IMR-90 (cell line): ENCODE data around the gene CNOT2. TPM values are rescaled to one million over a fixed set of nuclear protein-coding genes. Genes with fewer than 3 reads are reported as not detected.

Experiments
- ATAC-seq: fragments of 200-7000 bp; cut with Tn5 transposase; 2 replicates; pipeline ENCODE4 v1.9.1; 2020; ENCODE audit warnings: low read depth, mild to moderate bottlenecking, moderate library complexity
- BruUV-seq: library from RNA; stranded (reverse); fragments of 400-500 nt; replicated peaks from 2 replicates; lab custom pipeline; 2021; lab: Mats Ljungman, UMichigan
- CTCF ChIA-PET: fragments of 300-600 bp; formaldehyde crosslinking; extraction: SDS; loops from one replicate; lab custom pipeline; 2021; ENCODE audit warnings: antibody characterized with exemption; lab: Yijun Ruan, JAX
- POLR2A ChIA-PET: fragments of 300-600 bp; sonication (Branson Sonifier 250); formaldehyde crosslinking; loops from one replicate; lab custom pipeline; 2022; ENCODE audit warnings: antibody characterized with exemption; ENCODE audit not compliant: unreplicated experiment; lab: Charles Lee
- DNase-seq: peaks from one replicate; pipeline ENCODE4 v3.0.0; 2013
- H2AFZ ChIP-seq: replicated peaks from 2 replicates; pipeline ENCODE3; 2013; ENCODE audit warnings: low read length, mild to moderate bottlenecking; ENCODE audit not compliant: poor library complexity
- H2AK5ac ChIP-seq: 2 replicates; pipeline ENCODE4 v1.6.1; 2013; ENCODE audit warnings: low read depth, low read length, inconsistent platforms
- H2AK9ac ChIP-seq: replicated peaks from 2 replicates; pipeline ENCODE3; 2013; ENCODE audit warnings: mild to moderate bottlenecking, low read depth, low read length, moderate library complexity; ENCODE audit not compliant: poor library complexity
- H2BK120ac ChIP-seq: 2 replicates; pipeline ENCODE4 v1.6.1; 2013; ENCODE audit warnings: low read depth, low read length, inconsistent platforms
- H2BK15ac ChIP-seq: 3 replicates; pipeline ENCODE4 v1.6.1; 2013; ENCODE audit warnings: low read depth, low read length, inconsistent platforms
- H2BK20ac ChIP-seq: 2 replicates; pipeline ENCODE4 v1.6.1; 2013; ENCODE audit warnings: low read depth, mild to moderate bottlenecking, inconsistent platforms, low read length, moderate library complexity
- H2BK5ac ChIP-seq: 2 replicates; pipeline ENCODE4 v1.6.1; 2013; ENCODE audit warnings: mild to moderate bottlenecking, low read depth, low read length, inconsistent platforms; ENCODE audit not compliant: poor library complexity, severe bottlenecking
- H3K14ac ChIP-seq: replicated peaks from 2 replicates; pipeline ENCODE4 v1.6.1; 2013; ENCODE audit warnings: low read depth, low read length, inconsistent platforms
- H3K18ac ChIP-seq: 2 replicates; pipeline ENCODE4 v1.6.1; 2013; ENCODE audit warnings: low read depth, low read length, control low read depth
- H3K23ac ChIP-seq: 2 replicates; pipeline ENCODE4 v1.6.1; 2013; ENCODE audit warnings: low read depth, low read length, inconsistent platforms
- H3K27ac ChIP-seq: 2 replicates; pipeline ENCODE4 v1.5.1; 2013; ENCODE audit warnings: mild to moderate bottlenecking, control low read depth, low read length; ENCODE audit not compliant: insufficient read depth
- H3K27me3 ChIP-seq: 2 replicates; pipeline ENCODE4 v1.6.1; 2013; ENCODE audit warnings: low read length; ENCODE audit not compliant: control insufficient read depth, insufficient read depth
- H3K36me3 ChIP-seq: 2 replicates; pipeline ENCODE4 v1.6.1; 2013; ENCODE audit warnings: low read length, mixed read lengths; ENCODE audit not compliant: control insufficient read depth, insufficient read depth
- H3K4ac ChIP-seq: 2 replicates; pipeline ENCODE4 v1.6.1; 2013; ENCODE audit warnings: low read depth, low read length, inconsistent platforms
- H3K4me1 ChIP-seq: 2 replicates; pipeline ENCODE4 v1.6.1; 2013; ENCODE audit warnings: low read length, mixed read lengths; ENCODE audit not compliant: control insufficient read depth, insufficient read depth
- H3K4me2 ChIP-seq: 2 replicates; pipeline ENCODE4 v1.6.1; 2013; ENCODE audit warnings: low read depth, mild to moderate bottlenecking, control low read depth, low read length, moderate library complexity
- H3K4me3 ChIP-seq: 2 replicates; pipeline ENCODE4 v1.5.1; 2013; ENCODE audit warnings: low read depth, mild to moderate bottlenecking, control low read depth, low read length, moderate library complexity; ENCODE audit not compliant: insufficient read depth
- H3K56ac ChIP-seq: 2 replicates; pipeline ENCODE4 v1.6.1; 2013; ENCODE audit warnings: low read length, inconsistent platforms; ENCODE audit not compliant: insufficient read depth; ENCODE audit errors: extremely low read depth
- H3K79me1 ChIP-seq, 2 experiments: 2 replicates each; pipeline ENCODE4 v1.6.1; 2013; ENCODE audit warnings: low read length in 2 of 2, inconsistent platforms in 1 of 2, low read depth in 1 of 2
- H3K9ac ChIP-seq: 2 replicates; pipeline ENCODE4 v1.6.1; 2013; ENCODE audit warnings: low read depth, low read length, control low read depth
- H3K9me1 ChIP-seq: 2 replicates; pipeline ENCODE4 v1.6.1; 2013; ENCODE audit warnings: low read length, inconsistent platforms; ENCODE audit not compliant: insufficient read depth
- H3K9me3 ChIP-seq: 2 replicates; pipeline ENCODE4 v1.6.1; 2013; ENCODE audit warnings: low read length; ENCODE audit not compliant: control insufficient read depth, insufficient read depth
- H4K20me1 ChIP-seq: 2 replicates; pipeline ENCODE4 v1.6.1; 2013; ENCODE audit warnings: low read length, inconsistent platforms; ENCODE audit not compliant: insufficient read depth
- H4K5ac ChIP-seq: 2 replicates; pipeline ENCODE4 v1.6.1; 2013; ENCODE audit warnings: mild to moderate bottlenecking, low read depth, low read length, control low read depth
- H4K8ac ChIP-seq, 2 experiments: 2 replicates each; pipeline ENCODE4 v1.6.1; 2013; ENCODE audit warnings: low read depth in 2 of 2, low read length in 2 of 2, control low read depth in 1 of 2, inconsistent platforms in 1 of 2
- H4K91ac ChIP-seq: 2 replicates; pipeline ENCODE4 v1.6.1; 2013; ENCODE audit warnings: low read depth, low read length, inconsistent platforms; ENCODE audit not compliant: insufficient read depth
- BHLHE40 ChIP-seq: fragments of 150-350 bp; IDR thresholded peaks from 2 replicates; pipeline ENCODE4 v1.6.1; 2016; ENCODE audit warnings: mild to moderate bottlenecking, low read depth, low read length
- CEBPB ChIP-seq: IDR thresholded peaks from 2 replicates; pipeline ENCODE4 v1.6.1; 2012; ENCODE audit warnings: low read depth, low read length, improper control_type of control experiment
- CHD1 ChIP-seq: IDR thresholded peaks from 2 replicates; pipeline ENCODE4 v1.6.1; 2012; ENCODE audit warnings: low read depth, low read length, improper control_type of control experiment
- CTCF ChIP-seq: conservative IDR thresholded peaks from 2 replicates; pipeline ENCODE4 v1.5.1; 2012; ENCODE audit warnings: mild to moderate bottlenecking, low read depth, low read length, improper control_type of control experiment
- ELK1 ChIP-seq: fragments of 150-350 bp; IDR thresholded peaks from 2 replicates; pipeline ENCODE4 v1.6.1; 2016; ENCODE audit warnings: low read depth, mild to moderate bottlenecking, low read length, moderate library complexity, borderline replicate concordance
- FOS ChIP-seq: fragments of 150-350 bp; IDR thresholded peaks from 2 replicates; pipeline ENCODE4 v1.6.1; 2016; ENCODE audit warnings: low read depth, low read length
- MAFK ChIP-seq: IDR thresholded peaks from 2 replicates; pipeline ENCODE4 v1.6.1; 2012; ENCODE audit warnings: low read depth, low read length, improper control_type of control experiment
- MAZ ChIP-seq: IDR thresholded peaks from 2 replicates; pipeline ENCODE4 v1.6.1; 2012; ENCODE audit warnings: low read depth, mild to moderate bottlenecking, low read length, improper control_type of control experiment, moderate library complexity, borderline replicate concordance
- MXI1 ChIP-seq: IDR thresholded peaks from 2 replicates; pipeline ENCODE4 v1.6.1; 2012; ENCODE audit warnings: low read depth, mild to moderate bottlenecking, low read length, moderate library complexity, borderline replicate concordance
- NFE2L2 ChIP-seq: fragments of 150-350 bp; IDR thresholded peaks from 2 replicates; pipeline ENCODE4 v1.6.1; 2016; ENCODE audit warnings: low read depth, mild to moderate bottlenecking, low read length
- POLR2A ChIP-seq: IDR thresholded peaks from 2 replicates; pipeline ENCODE4 v1.6.1; 2012; ENCODE audit warnings: mild to moderate bottlenecking, low read depth, low read length
- RAD21 ChIP-seq: IDR thresholded peaks from 2 replicates; pipeline ENCODE4 v1.6.1; 2012; ENCODE audit warnings: low read length, improper control_type of control experiment
- RCOR1 ChIP-seq: IDR thresholded peaks from 2 replicates; pipeline ENCODE4 v1.6.1; 2012; ENCODE audit warnings: mild to moderate bottlenecking, low read length, improper control_type of control experiment; ENCODE audit not compliant: insufficient replicate concordance
- RFX5 ChIP-seq: IDR thresholded peaks from 2 replicates; pipeline ENCODE4 v1.8.0; 2012; ENCODE audit warnings: low read depth, mild to moderate bottlenecking, low read length, moderate library complexity
- SMC3 ChIP-seq: fragments of 150-350 bp; IDR thresholded peaks from 2 replicates; pipeline ENCODE4 v1.6.1; 2016; ENCODE audit warnings: low read depth, mild to moderate bottlenecking, antibody characterized with exemption, low read length, moderate library complexity
- USF2 ChIP-seq: fragments of 150-350 bp; IDR thresholded peaks from 2 replicates; pipeline ENCODE4 v1.6.1; 2017; ENCODE audit warnings: mild to moderate bottlenecking, antibody characterized with exemption, low read length, low read depth
- WGBS, 2 experiments: methylation state at CpG; one replicate each; pipeline versions ENCODE4 v1.1.5 to v1.1.7; 2013; ENCODE audit warnings: missing lambda C conversion rate in 2 of 2; ENCODE audit not compliant: insufficient read length in 1 of 2; ENCODE audit errors: extremely low coverage in 2 of 2; 5-methylcytosine and 5-hydroxymethylcytosine counted together
- dilution Hi-C: fragments of 300-500 bp; cut with HindIII; formaldehyde crosslinking; loops from one replicate; pipeline ENCODE4 v1.14.3; 2018; ENCODE audit warnings: low sequenced_read_pairs; ENCODE audit not compliant: unreplicated experiment
- in situ Hi-C: fragments of 300-500 bp; cut with MboI; formaldehyde crosslinking; loops from 3 replicates; pipeline ENCODE4 v1.14.3; 2019; ENCODE audit warnings: low sequenced_read_pairs, inconsistent platforms, mixed read lengths
- intact Hi-C: fragments of 100-400 bp; cut with micrococcal nuclease; formaldehyde crosslinking; loops from 2 replicates; pipeline ENCODE4 v1.10.0; 2022
- polyA plus RNA-seq, 3 experiments: library from polyadenylated mRNA; depleted of rRNA; stranded (reverse); fragments of >200 nt; gene quantifications; 2 replicates each; pipeline ENCODE4 v1.2.3, GENCODE V29; 2012; ENCODE audit warnings: low replicate concordance in 1 of 3
- total RNA-seq: library from RNA; depleted of rRNA; stranded (reverse); fragments of >200 nt; gene quantifications from 2 replicates; pipeline ENCODE4 v1.2.3, GENCODE V29; 2012

Gene CNOT2
- total and polyA plus RNA-seq, 2 of the 4 experiments (the other 2 are of a cell fraction), result 63.4 to 159 TPM

- intact Hi-C loops (no loop called here), dilution Hi-C loops (no loop called here), in situ Hi-C loops (no loop called here)
- Histone ChIP-seq H4K8ac (no peak overlapping the region), H2AK5ac (no peak overlapping the region), H3K27me3 (no peaks in the 10 kb centered on the region), H3K4me2 (no peak overlapping the region), H2AK9ac (no peak overlapping the region), H3K18ac (no peak overlapping the region), H3K4me3 (no peak overlapping the region), H4K5ac (no peak overlapping the region), H3K79me1 (no peaks in the 10 kb centered on the region), H2BK5ac (no peak overlapping the region), H3K36me3 (no peaks in the 10 kb centered on the region), H3K9ac (no peak overlapping the region), H2BK20ac (no peak overlapping the region), H3K9me1 (no peaks in the 10 kb centered on the region), H2BK120ac (no peak overlapping the region), H3K9me3 (no peaks in the 10 kb centered on the region), H3K4ac (no peak overlapping the region), H4K91ac (no peak overlapping the region), H2AFZ (no peak overlapping the region), H3K23ac (no peak overlapping the region), H3K4me1 (no peaks in the 10 kb centered on the region), H2BK15ac (no peak overlapping the region), H3K27ac (no peak overlapping the region), H3K56ac (no peak overlapping the region), H3K14ac (no peak overlapping the region), H4K20me1 (no peaks in the 10 kb centered on the region)
- no TSS peak for BruUV-seq
- ChIA-PET CTCF (no interaction called here), POLR2A (no interaction called here)
- TF ChIP-seq MXI1, result no peak
- no peak for TF ChIP-seq MAFK
- no peak for TF ChIP-seq CHD1
- TF ChIP-seq POLR2A, result no peak
- TF ChIP-seq BHLHE40, result no peak
- TF ChIP-seq CTCF, result no peak
- TF ChIP-seq RCOR1, result no peak
- TF ChIP-seq NFE2L2, result no peak
- TF ChIP-seq RAD21, result no peak
- TF ChIP-seq USF2, result no peak
- TF ChIP-seq MAZ, result no peak
- TF ChIP-seq FOS, result no peak
- no peak for TF ChIP-seq RFX5
- no peak for TF ChIP-seq SMC3
- no peak for TF ChIP-seq ELK1
- no peak for TF ChIP-seq CEBPB
- WGBS, 2 experiments, result 40% methylated on average over 1 of the region's 3 CpGs; no CpG with 5 or more reads in 1 of the 2 experiments
- DNase-seq (no peak), ATAC-seq (no peak)
These were observed 155.6 kb downstream of the CNOT2 start for GRCh38 chr12:70398862-70399261.
